Stimulated activated CD8-positive, alpha-beta memory T cell treated with anti-CD3 and anti-CD28 coated beads, Interleukin-15, amount 100 ng/mL, for 4 hours (primary cell): ENCODE results near the gene PSMD9.
"Not testable (repeated sequence)": the region's sequence is repeated elsewhere in the genome, so short reads cannot be mapped to it uniquely, and the experiment has no call there.

Experiments used
- DNase-seq, 2 donors: peaks; one replicate each; pipeline ENCODE4 v3.0.0-alpha.2; 2020; ENCODE audit warnings: low read depth in 2 of 2

PSMD9 gene

DNA sequence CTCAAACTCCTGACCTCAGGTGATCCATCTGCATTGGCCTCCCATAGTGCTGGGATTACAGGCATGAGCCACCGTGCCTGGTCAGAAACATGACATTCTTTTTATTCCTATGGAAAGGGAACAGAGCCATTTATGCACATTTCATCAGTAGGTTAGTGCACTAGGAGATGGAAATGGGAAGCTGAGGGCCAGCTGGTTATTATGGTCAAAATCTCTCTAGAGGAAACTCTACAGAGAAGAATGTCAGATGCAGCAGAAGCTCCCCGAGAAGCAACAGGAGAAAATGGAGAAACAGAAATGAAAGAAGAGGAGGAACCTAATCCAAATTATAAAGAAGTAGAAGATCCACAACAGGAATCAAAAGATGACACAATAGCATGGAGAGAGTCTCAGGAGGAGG, 32.5 kb downstream of the PSMD9 start:
- no peak for DNase-seq

DNA sequence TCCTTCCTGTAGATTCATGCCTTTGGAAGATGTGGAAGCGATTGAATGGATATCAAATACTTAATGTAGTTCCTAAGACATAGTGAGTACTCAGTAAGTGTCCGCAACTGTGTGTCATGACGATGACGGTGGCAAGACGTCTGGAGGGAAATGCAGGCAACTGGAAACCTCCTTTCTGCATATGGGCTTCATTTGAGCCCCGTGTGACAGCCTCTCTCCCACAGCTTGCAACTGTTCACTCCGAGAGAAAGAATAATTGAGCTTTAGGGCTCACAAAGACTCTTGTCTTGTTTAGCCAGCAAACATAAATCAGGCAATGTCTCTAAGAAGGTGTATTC, 36.7 kb downstream of the PSMD9 start:
- DNase-seq, result no peak

DNA sequence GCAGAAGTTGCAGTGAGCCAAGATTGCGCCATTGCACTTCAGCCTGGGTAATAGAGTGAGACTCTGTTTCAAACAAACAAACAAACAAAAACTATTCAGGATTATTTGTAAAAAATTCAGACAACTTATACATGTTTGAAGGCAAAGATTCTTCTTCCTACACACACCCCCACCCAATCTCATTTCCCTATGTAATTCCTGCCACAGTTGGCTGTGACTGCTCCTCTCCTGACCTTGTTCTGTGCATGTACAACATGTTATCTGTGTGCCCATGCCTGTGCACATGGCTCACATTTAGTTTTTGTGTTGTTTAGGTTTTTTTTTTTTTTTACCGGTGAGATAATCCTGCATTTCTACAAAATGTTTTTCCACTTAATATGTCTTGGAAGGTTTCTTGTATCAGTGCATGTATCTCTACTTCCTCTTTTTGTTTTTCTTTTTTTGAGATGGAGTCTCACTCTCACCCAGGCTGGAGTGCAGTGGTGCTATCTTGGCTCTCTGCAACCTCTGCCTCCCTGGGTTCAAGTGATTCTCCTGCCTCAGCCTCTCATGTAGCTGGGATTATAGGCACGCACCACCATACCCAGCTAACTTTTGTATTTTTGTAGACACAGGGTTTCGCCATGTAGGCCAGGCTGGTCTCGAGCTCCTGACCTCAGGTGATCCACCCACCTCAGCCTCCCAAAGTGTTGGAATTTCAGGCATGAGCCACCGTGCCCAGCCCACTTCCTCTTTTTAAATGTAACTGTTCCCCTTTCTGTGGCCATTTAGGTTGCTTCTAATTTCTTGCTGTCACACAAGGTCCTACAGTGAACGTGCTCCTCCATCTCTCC, 38.5 kb downstream of the PSMD9 start:
- no peak for DNase-seq

DNA sequence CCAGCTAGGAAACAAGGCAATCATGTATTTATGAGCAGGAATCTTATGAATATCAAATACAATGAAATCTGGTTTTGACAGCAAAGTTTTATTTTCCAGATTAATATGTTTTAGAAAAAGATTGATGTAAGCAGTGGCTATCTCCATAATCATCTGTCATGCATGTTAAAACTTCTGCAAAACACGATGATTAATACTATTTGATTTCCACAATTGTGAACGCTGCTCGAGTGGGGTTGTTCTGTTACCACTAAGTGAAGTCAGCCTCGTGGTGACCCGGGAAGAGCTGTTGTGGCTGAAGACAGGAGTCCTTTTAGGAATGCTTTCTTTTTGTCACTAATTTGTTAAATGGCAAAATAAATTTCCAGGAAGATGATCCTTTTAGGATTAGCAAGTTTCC, 39.2 kb downstream of the PSMD9 start:
- DNase-seq, result no peak

DNA sequence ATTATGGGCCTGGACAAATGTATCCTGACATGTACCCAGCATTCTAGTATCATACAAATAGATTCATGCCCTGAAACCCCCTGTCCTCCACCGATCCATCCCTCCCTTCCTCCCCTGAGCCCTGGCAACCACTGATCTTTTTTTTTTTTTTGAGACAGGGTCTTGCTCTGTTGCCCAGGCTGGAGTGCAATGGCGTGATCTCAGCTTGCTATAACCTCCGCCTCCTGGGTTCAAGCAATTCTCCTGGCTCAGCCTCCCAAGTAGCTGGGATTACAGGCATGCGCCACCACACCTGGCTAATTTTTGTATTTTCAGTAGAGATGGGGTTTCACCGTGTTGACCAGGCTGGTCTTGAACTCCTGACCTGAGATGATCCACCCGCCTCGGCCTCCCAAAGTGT, 41.0 kb downstream of the PSMD9 start:
- DNase-seq, result not testable (repeated sequence)

DNA sequence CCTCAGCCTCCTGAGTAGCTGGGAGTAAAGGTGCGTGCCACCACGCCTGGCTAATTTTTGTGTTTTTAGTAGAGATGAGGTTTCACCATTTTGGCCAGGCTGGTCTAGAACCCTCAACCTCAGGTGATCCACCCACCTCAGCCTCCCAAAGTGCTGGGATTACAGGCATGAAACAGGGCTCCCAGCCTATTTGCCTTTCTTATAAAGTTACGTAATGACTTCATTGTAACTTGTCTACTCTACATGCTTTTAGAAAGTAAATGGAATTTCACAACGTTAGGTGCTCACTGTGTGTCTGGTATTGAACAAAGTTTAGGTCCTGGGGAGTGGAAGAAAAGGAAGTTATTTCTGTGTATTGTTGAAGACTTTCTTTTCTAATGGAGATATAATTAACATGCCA, 42.3 kb downstream of the PSMD9 start:
- DNase-seq, result no peak

DNA sequence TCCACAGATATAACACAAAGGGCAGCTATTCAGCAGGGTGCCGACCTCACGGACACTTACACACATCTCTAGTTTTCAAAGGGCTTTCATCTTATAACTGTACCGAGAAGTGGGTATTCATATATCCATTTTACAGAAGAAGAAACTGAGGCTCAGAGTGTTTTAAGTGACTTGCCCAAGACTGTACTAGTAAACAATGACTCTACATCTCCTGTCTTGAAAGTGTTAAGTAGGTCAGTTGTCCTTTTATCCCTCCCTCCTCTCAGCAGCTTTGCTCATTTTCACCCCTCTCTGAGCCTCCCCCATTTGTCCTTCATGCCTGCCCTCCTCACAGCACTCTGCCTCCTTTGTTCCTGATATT, 43.6 kb downstream of the PSMD9 start:
- no peak for DNase-seq

DNA sequence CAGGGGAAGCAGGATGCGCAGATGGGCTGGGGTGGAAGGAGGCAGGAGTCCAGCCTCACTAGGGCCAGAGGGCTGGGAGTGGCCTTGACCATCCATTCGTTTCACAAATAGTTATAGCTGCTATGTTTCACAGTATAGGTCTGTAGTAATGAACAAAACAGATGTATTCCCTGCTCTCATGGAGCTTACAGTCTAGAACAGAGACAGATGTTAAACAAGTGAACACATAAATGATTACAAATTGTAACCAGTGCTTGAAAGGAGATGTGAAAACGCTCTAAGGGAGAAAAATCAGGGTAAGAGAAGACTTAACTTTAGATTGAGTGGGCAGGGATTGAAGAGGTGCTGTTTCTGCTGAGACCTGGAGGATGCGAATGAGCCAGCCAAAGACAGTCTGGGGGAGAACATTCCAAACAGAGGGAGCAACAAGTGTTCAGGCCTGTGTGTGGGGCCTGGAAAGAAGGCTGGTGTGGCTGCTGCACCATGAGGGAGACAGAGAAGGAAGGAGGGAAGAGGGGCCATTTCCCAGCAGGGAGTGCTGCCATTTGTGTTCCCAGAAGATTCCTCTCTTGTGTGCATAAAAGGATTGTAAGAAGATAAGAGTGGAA, 44.4 kb downstream of the PSMD9 start:
- DNase-seq, result no peak

DNA sequence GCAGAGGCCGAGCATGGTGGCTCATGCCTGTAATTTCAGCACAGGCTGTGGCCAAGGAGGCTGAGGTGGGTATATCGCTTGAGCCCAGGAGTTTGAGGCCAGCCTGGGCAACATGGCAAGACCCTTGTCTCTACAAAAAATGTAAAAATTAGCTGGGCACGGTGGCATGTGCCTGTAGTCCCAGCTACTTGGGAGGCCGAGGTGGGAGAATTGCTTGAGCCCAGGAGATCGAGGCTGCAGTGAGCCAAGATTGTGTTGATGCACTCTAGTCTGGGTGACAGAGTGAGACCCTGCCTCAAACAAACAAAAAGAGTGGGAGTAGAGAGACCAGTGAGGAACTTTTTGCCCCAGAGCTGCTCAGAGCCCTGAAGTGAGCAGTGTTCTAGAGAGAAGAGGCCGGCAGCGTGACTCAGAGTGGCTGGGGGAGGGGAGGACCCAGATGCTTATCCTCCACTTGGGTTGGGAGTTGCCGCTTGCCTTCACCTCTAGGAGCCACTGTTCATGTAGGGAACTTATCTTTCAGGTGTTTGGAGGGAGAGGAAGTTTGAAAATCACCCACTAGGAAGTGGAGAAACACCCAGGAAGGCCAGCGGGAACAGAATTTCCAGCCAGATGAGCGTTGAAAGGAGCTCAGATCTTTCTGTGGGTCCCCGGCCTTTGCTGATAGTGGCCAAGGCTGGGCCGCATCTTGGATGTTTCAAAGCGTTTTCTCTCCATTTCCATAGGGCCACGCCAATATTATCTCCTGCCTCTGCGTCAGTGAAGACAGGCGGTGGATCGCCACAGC, 45.1 kb downstream of the PSMD9 start:
- DNase-seq, result no peak

DNA sequence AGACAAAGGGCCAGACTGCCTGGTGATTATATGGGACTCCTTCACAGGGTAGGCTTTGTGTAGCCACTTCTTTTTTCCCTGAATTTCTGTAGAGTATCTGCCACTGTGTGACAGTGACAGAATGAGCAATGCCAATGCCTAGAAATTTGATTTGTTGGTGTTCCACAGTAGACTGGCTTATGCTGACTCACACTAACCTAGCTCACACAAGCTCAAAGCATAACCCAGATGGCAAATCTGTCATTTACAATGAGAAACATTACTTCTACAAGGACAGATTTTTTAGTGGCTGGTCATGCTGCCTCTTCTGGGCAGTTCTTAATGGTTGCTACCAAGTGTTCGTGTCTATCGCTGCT, 45.7 kb downstream of the PSMD9 start:
- DNase-seq, result no peak

DNA sequence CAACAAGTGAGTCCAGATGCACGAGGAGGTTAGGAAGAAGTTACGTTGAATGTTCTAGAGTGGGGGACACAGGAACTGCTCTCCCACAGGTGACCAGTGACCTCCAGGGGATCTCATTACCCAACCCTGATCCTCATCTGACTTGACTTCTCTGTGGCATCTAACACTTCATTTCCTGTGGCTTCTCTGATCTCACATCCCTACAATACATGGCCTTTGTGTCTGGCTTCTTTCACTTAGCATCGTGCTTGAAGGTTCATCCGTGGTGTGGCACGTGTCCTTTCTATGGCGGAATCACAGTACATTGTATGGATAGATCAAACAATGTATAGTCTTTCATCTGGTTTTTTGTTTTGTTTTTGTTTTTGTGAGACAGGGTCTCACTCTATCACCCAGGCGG, 49.1 kb downstream of the PSMD9 start:
- no peak for DNase-seq

DNA sequence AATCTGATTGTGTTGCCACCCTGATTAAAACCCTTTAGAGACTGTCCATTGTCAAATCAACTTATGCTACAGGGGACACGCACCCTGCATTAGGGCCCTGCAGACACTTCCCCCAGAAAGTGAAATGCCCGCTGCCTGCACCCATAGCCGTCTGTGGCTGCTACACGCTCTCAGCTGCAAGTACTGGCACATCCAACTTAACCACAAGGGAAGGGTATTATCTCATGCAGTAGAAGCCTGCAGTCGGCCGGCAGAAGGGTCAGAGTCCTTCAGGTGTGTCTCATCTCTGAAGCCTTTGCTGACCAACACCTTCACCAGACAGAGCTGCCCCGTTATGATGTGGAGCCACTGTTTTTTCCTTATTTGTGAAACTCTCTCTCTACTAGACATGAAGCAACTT, 50.6 kb downstream of the PSMD9 start:
- no peak for DNase-seq

DNA sequence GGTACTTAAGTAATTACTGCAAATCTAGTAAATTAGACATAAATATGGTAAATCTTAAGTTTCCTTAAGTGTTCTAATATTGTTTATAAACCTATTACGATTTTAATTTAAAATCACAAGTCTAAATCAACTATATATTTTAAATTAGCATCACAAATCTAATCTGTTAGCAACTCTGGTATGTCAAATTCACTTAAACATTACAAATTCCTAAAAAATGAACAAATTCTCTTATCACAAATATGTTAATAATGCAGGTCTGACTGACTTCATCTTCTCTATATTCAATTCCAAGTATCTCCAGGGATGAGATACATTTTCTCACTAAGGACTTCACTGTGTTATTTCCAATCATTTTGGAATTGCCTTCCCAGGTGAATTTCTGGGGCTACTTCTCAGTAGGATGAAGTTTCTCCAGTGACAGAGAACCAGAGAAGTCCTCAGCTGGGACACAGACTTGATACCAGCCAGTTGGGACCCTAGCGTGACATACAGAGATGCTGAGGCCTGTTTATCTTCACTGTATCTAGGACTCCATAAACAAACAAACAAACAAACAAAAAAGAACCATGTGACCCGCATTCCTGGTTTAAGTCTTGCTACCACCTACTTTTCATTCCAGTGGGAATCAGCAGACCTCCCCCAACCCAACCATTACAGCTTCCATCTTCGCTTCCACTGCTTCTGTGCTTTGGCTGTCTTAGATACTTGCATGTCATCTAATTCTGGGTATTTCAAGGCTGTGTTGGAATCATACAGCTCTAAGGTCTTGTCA, 51.6 kb downstream of the PSMD9 start:
- no peak for DNase-seq

DNA sequence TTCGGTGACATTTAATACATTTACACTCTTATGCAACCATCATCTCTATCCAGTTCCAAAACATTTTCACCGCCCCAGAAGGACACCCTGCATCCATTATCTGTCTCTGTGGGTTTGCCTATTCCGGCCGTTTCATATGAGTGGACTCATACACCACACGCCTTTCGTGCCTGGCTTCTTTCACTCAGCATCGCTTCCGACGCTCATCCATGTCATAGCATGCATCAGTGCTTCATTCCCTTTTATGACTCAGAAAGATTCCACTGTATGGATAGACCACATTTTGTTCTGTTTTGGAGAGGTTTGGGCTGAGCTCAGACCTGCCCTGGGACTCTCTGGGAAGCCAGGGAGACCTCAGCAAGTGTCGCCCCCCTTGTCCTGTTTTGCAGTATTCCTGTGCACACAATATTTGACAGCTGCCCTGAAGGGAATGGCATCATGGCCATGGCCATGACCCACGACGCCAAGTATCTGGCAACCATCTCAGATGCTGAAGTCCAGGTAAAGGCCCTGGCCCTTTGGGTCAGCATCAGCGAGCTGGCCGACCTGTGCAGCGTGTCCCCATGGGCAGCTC, 53.6 kb downstream of the PSMD9 start:
- no peak for DNase-seq

DNA sequence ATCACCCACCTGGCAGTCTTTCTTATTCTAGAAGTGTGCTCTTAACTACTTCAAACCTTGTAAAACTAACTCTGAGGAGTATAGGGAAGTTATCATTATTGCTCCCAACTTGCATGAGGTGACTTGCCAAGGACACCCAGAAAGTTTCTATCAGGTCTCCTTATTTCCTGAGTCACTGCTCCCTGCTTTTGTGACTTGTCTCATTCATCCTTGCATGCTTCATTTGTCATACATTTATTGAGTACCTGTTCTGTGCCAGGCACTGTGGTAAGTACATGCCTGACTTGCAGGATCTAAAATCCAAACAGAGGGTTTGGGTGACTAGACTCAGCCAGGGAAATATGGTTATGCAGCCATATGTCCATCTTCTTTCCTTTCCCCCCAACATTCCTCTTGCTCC, 55.3 kb downstream of the PSMD9 start:
- no peak for DNase-seq

DNA sequence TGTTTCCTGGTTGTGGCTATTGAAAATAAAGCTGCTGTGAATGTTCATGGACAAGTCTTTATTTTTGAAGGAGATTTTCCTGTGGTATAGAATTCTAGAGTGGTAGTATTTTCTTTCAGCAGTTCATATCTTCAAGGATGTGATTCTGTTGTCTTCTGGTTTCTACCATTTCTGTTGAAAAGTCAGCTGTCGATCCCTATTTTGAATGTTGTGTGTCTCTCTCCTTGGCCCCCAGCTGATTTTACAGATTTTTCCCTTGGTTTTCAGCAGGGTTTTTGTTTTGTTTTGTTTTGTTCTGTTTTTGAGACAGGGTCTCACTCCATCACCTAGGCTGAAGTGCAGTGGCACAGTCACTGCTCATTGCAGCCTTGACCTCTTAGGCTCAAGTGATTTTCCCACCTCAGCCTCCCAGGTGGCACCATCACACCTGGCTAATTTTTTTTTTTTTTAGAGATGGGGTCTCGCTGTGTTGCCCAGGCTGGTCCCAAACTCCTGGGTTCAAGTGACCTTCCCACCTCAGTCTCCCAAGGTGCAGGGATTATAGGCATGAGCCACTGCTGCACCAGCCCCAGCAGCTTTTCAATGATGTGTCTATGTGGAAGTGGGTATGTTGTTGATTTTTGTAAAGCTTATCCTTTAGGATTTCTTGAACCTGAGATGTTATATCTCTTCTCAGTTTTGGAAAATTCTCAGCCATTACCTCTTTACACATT, 57.9 kb downstream of the PSMD9 start:
- no peak for DNase-seq

DNA sequence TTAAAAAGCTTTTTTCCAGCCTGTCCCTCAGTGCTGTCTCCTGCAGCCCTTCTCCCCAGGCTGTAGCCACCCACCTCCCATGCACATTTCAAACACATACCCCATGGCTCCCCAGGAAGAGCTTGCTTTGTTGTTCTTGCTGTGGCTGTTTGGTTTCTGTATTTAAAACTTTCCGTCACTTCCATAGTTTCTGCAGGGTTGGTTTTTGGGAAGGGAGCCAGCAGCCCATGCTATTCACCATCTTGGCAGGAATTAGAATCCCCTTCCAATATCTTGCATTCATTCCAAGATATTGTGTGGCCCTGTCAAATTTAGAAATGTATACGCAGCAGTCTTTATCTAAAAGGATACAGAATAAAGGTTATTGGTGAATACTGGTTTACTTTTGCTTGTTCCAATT, 59.4 kb downstream of the PSMD9 start:
- DNase-seq, result no peak

DNA sequence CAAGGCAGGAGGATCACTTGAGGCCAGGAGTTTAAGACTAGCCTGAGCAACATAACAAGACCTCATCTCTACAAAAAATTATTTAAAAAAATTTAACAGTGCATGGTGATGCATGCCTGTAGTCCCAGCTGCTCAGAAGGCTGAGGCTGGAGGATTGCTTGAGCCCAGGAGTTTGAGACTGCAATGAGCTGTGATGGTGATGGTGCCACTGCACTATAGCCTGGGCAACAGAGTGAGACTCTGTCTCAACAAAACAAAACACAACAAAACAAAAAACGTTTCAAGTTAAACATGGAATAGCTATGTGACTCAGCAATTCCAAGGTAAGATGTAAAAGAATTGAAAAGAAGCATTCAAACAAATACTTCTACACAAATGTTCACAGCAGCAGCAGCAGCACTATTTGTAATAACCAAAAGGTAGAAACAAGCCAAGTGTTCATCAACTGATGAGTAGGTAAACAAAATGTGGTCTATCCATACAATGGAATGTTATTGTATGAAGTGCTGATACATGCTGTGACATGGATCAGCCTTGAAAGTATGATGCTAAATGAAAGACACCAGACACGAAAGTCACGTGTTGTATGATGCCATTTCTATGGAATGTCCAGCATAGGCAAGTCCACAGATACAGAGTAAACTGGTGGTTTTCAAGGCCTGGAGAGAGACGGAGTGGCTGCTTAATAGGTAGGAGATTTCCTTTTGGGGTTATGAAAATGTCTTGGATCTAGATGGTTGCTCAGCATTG, 61.2 kb downstream of the PSMD9 start:
- DNase-seq, result no peak

DNA sequence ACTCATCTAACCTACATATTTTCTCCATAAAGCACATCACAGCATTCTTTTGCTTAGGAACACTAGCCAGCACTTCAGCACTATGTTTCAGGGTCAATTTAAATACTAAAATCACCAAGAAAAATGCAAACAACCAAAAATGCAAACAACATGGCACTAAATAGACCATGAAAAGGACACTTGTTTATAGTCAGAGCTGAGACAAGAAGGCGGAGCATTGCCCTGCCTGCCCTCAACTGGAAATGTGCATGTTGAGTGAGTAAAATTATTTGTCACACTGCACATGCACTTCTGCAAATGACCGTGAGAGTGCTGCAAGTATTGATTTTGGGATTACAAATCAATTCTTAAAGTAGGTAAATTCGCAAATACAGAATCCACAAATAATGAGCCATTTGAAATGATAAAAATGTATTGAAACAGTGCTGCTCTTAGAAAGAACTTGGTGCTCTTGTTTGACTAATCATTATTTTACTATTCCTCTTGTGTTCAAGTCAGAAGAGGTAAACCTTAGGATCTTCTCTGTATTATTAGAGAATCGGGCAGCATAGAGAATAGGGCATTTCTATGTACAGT, 64.6 kb downstream of the PSMD9 start:
- no peak for DNase-seq

DNA sequence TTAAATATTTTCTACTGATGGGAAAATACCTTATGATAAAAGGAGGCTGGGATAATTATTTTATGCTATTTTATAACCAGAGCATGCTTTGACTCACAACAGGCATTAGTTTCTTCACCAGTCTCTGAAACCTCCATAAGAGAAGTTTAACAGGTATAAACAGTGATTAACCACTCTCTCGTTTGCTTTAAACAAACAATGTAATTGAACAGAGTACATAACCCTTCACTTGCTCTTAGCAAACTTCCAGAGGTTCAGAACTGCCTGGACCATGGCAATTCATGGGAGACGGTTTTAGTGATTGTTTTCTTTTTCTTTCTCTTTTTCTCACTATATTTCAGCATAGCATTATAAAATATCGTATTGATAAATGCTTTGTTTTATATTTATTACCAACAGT, 65.1 kb downstream of the PSMD9 start:
- no peak for DNase-seq
